Measurements from ENCODE around the gene STIMATE. TPM values are rescaled to one million over a fixed set of nuclear protein-coding genes. Genes with fewer than 3 reads are reported as not detected.

STIMATE gene
- total and polyA plus RNA-seq, 10 of the 15 experiments (the other 5 are each of a cell fraction or from before 2014, with no cell fraction given), result 0.24 to 24.1 (median 15.4) TPM

DNA sequence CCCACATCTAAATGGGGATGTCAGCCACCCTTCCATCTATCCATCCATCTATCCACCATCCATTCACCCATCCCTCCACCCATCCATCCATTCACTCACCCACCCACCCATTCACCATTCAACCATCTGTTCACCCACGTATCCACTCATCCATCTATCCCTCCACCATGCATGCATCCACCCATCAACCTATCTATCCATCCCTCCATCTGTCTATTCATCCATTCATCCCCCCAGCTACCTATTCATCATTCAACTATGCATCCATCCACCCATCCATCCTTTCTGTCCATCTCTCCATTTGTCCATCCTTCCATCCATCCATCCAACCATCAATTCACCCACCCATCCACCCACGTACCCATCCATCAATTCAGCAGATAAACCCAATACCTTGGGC lies 88.2 kb downstream of the STIMATE start:
- Histone ChIP-seq H2AFZ (ENCODE audit: control insufficient read depth, low read depth, low read length) (no peak overlapping the region), H3K4me1 (ENCODE audit: control insufficient read depth, insufficient read depth, low read length) (no peaks in the 10 kb centered on the region), H3K9ac (ENCODE audit: control insufficient read depth, insufficient read depth, low read length) (no peak overlapping the region), H3K27ac (ENCODE audit: control insufficient read depth, insufficient read depth) (no peak overlapping the region), H3K36me3 (ENCODE audit: control insufficient read depth in 2 of 2, insufficient read depth in 2 of 2, low read length in 1 of 2) (no peaks in the 10 kb centered on the region), H3K9me3 (replicated peaks; ENCODE audit: control insufficient read depth, insufficient read depth, low read length) (no peaks in the 10 kb centered on the region), H3K4me2 (ENCODE audit: control insufficient read depth, insufficient read depth) (no peak overlapping the region), H3K27me3 (replicated peaks in 1 of 2; ENCODE audit: control insufficient read depth in 2 of 2, insufficient read depth in 2 of 2, low read length in 1 of 2) (no peaks in the 10 kb centered on the region), H4K20me1 (ENCODE audit: control insufficient read depth, insufficient read depth) (no peaks in the 10 kb centered on the region; the same call in 1 of the 2 replicates), H3K79me2 (ENCODE audit: control insufficient read depth, insufficient read depth, low read length) (no peaks in the 10 kb centered on the region), H3K4me3 (no peak overlapping the region)
- ChIA-PET CTCF (no interaction called here), POLR2A (no interaction called here), RAD21 (ENCODE audit: unreplicated experiment) (no interaction called here), SMC1A (ENCODE audit: uncharacterized antibody, unreplicated experiment) (interaction anchor here (1.4 kb wide), 1 partner anchor 8 kb away, joined by 4 read pairs; no protein-coding TSS in a partner anchor)
- intact Hi-C loops (cut with micrococcal nuclease; ENCODE audit: unreplicated experiment) (no loop called here), in situ Hi-C loops (cut with MboI) (no loop called here)
- DNase-seq (ENCODE audit: low read depth, low spot score) (no peak), ATAC-seq (no peak), FAIRE-seq (no peak)
- TF ChIP-seq SMAD1 (IDR thresholded peaks at IDR 0.05; ENCODE audit: low read depth, partially characterized antibody), result no peak
- TF ChIP-seq ETV6 (conservative IDR thresholded peaks at IDR 0.05 in 1 of 2, IDR thresholded peaks at IDR 0.05 in 1 of 2; ENCODE audit: borderline replicate concordance in 1 of 2, low read depth in 1 of 2), result no peak
- TF ChIP-seq, protein P1, sequence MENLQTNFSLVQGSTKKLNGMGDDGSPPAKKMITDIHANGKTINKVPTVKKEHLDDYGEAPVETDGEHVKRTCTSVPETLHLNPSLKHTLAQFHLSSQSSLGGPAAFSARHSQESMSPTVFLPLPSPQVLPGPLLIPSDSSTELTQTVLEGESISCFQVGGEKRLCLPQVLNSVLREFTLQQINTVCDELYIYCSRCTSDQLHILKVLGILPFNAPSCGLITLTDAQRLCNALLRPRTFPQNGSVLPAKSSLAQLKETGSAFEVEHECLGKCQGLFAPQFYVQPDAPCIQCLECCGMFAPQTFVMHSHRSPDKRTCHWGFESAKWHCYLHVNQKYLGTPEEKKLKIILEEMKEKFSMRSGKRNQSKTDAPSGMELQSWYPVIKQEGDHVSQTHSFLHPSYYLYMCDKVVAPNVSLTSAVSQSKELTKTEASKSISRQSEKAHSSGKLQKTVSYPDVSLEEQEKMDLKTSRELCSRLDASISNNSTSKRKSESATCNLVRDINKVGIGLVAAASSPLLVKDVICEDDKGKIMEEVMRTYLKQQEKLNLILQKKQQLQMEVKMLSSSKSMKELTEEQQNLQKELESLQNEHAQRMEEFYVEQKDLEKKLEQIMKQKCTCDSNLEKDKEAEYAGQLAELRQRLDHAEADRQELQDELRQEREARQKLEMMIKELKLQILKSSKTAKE (IDR thresholded peaks at IDR 0.05; ENCODE audit: low read depth, poor library complexity, severe bottlenecking), result no peak
- no peak for TF ChIP-seq PAX5 (IDR thresholded peaks at IDR 0.05; ENCODE audit: borderline replicate concordance, low read depth, low read length)
- TF ChIP-seq TCF12 (IDR thresholded peaks at IDR 0.05; ENCODE audit: low read depth, low read length), result no peak
- TF ChIP-seq MTA2 (IDR thresholded peaks at IDR 0.05; ENCODE audit: low read depth), result no peak
- TF ChIP-seq NR2F1 (conservative IDR thresholded peaks at IDR 0.05), result no peak
- TF ChIP-seq KAT2A (conservative IDR thresholded peaks at IDR 0.05; ENCODE audit: control insufficient read depth, low read depth, low read length), result no peak
- no peak for TF ChIP-seq MEF2A (IDR thresholded peaks at IDR 0.05; ENCODE audit: insufficient read depth, low read depth, low read length)
- no peak for TF ChIP-seq SREBF1 (IDR thresholded peaks at IDR 0.05; ENCODE audit: low read length)
- TF ChIP-seq, protein P2, sequence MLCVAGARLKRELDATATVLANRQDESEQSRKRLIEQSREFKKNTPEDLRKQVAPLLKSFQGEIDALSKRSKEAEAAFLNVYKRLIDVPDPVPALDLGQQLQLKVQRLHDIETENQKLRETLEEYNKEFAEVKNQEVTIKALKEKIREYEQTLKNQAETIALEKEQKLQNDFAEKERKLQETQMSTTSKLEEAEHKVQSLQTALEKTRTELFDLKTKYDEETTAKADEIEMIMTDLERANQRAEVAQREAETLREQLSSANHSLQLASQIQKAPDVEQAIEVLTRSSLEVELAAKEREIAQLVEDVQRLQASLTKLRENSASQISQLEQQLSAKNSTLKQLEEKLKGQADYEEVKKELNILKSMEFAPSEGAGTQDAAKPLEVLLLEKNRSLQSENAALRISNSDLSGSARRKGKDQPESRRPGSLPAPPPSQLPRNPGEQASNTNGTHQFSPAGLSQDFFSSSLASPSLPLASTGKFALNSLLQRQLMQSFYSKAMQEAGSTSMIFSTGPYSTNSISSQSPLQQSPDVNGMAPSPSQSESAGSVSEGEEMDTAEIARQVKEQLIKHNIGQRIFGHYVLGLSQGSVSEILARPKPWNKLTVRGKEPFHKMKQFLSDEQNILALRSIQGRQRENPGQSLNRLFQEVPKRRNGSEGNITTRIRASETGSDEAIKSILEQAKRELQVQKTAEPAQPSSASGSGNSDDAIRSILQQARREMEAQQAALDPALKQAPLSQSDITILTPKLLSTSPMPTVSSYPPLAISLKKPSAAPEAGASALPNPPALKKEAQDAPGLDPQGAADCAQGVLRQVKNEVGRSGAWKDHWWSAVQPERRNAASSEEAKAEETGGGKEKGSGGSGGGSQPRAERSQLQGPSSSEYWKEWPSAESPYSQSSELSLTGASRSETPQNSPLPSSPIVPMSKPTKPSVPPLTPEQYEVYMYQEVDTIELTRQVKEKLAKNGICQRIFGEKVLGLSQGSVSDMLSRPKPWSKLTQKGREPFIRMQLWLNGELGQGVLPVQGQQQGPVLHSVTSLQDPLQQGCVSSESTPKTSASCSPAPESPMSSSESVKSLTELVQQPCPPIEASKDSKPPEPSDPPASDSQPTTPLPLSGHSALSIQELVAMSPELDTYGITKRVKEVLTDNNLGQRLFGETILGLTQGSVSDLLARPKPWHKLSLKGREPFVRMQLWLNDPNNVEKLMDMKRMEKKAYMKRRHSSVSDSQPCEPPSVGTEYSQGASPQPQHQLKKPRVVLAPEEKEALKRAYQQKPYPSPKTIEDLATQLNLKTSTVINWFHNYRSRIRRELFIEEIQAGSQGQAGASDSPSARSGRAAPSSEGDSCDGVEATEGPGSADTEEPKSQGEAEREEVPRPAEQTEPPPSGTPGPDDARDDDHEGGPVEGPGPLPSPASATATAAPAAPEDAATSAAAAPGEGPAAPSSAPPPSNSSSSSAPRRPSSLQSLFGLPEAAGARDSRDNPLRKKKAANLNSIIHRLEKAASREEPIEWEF (IDR thresholded peaks at IDR 0.05; ENCODE audit: insufficient replicate concordance, low read depth, low read length), result no peak
- no peak for TF ChIP-seq TAF1 (IDR thresholded peaks at IDR 0.05; ENCODE audit: borderline replicate concordance, low read depth, low read length)
- TF ChIP-seq POLR2AphosphoS5 (IDR thresholded peaks at IDR 0.05; ENCODE audit: low read length), result no peak
- TF ChIP-seq IKZF1 (conservative IDR thresholded peaks at IDR 0.05), result no peak
- TF ChIP-seq SP1 (IDR thresholded peaks at IDR 0.05; ENCODE audit: low read depth, low read length), result no peak
- no peak for TF ChIP-seq HDGF (IDR thresholded peaks at IDR 0.05)
- TF ChIP-seq KDM1A (IDR thresholded peaks at IDR 0.05; ENCODE audit: borderline replicate concordance), result no peak
- TF ChIP-seq SMARCA5 (IDR thresholded peaks at IDR 0.05), result no peak
- TF ChIP-seq CBFB (IDR thresholded peaks at IDR 0.05; ENCODE audit: low read depth), result no peak
- no TSS peak for BruUV-seq (replicated peaks)
- WGBS (ENCODE audit: insufficient coverage, insufficient replicate concordance, low lambda C conversion rate, missing lambda C conversion rate), result 2% methylated on average over 2 of the region's 2 CpGs

Measured in GM12878 (cell line).